ENCODE measurements around the gene WDFY2. TPM values are rescaled to one million over a fixed set of nuclear protein-coding genes. Genes with fewer than 3 reads are reported as not detected.

Gene WDFY2
- total RNA-seq, 4 donors from 2014 or later = 6.0 to 11.3 (median 9.7) TPM

- Histone ChIP-seq H3K4me3 (no peak overlapping the region), H3K9me3 (no peaks in the 10 kb centered on the region), H3K36me3 (peaks cover 0 to 3% (median 0%) of the 10 kb centered on the region in 3 donors), H3K27me3 (no peaks in the 10 kb centered on the region), H3K4me1 (peaks cover 4 to 14% (median 9%) of the 10 kb centered on the region in 4 donors), H3K27ac (peak overlapping the region; percentile 26 to 74 (median 70))
- TF ChIP-seq POLR2A (IDR thresholded peaks at IDR 0.05) (no peak), CTCF (IDR thresholded peaks at IDR 0.05) (no peak)
- no peak for DNase-seq
Measured at GRCh38 chr13:51765142-51765515, 180.9 kb downstream of the WDFY2 start.

GRCh38 chr13:51767100-51767499, 182.8 kb downstream of the WDFY2 start:
- Histone ChIP-seq H3K4me3 (no peak overlapping the region), H3K27me3 (no peaks in the 10 kb centered on the region), H3K4me1 (peaks cover 4 to 14% (median 9%) of the 10 kb centered on the region in 4 donors), H3K9me3 (no peaks in the 10 kb centered on the region), H3K27ac (no peak overlapping the region), H3K36me3 (peaks cover 0 to 3% (median 0%) of the 10 kb centered on the region in 3 donors)
- TF ChIP-seq POLR2A (IDR thresholded peaks at IDR 0.05) (no peak), CTCF (IDR thresholded peaks at IDR 0.05) (no peak)
- no peak for DNase-seq

- Histone ChIP-seq H3K4me1 (peaks cover 4 to 14% (median 9%) of the 10 kb centered on the region in 4 donors), H3K4me3 (no peak overlapping the region), H3K27ac (no peak overlapping the region), H3K36me3 (peaks cover 0 to 6% (median 0%) of the 10 kb centered on the region in 3 donors), H3K9me3 (no peaks in the 10 kb centered on the region), H3K27me3 (no peaks in the 10 kb centered on the region)
- TF ChIP-seq CTCF (IDR thresholded peaks at IDR 0.05) (no peak), POLR2A (IDR thresholded peaks at IDR 0.05) (no peak)
- no peak for DNase-seq
Measured at GRCh38 chr13:51768378-51768921, 184.2 kb downstream of the WDFY2 start.

GRCh38 chr13:51768976-51769375, 184.7 kb downstream of the WDFY2 start:
- TF ChIP-seq POLR2A (IDR thresholded peaks at IDR 0.05) (no peak), CTCF (IDR thresholded peaks at IDR 0.05) (no peak)
- H3K27me3 ChIP-seq = no peaks in the 10 kb centered on the region
- H3K36me3 ChIP-seq = peaks cover 0 to 8% (median 0%) of the 10 kb centered on the region in 3 donors
- H3K4me3 ChIP-seq = no peak overlapping the region
- DNase-seq = no peak
- no peaks in the 10 kb centered on the region for H3K9me3 ChIP-seq
- H3K4me1 ChIP-seq = peaks cover 4 to 14% (median 8%) of the 10 kb centered on the region in 4 donors
- peak overlapping the region in 1 of 4 donors; percentile 33 for H3K27ac ChIP-seq

GRCh38 chr13:51769455-51770127, 185.3 kb downstream of the WDFY2 start:
- H3K27ac ChIP-seq = peak overlapping the region in 2 of 4 donors; percentile 33 to 37
- H3K36me3 ChIP-seq = peaks cover 0 to 8% (median 0%) of the 10 kb centered on the region in 3 donors
- TF ChIP-seq POLR2A (IDR thresholded peaks at IDR 0.05) (no peak), CTCF (IDR thresholded peaks at IDR 0.05) (no peak)
- no peaks in the 10 kb centered on the region for H3K9me3 ChIP-seq
- H3K4me3 ChIP-seq = no peak overlapping the region
- DNase-seq = peak in 1 of 3 donors; percentile 48
- H3K27me3 ChIP-seq = no peaks in the 10 kb centered on the region
- peaks cover 0 to 8% (median 3%) of the 10 kb centered on the region in 4 donors for H3K4me1 ChIP-seq
